GM19455 (cell line): ENCODE measurements around the gene SDK2.

ENCODE experiments used
- ATAC-seq: cut with Tn5 transposase; IDR thresholded peaks from one replicate; pipeline ENCODE4 v1.9.1; 2021; ENCODE audit not compliant: unreplicated experiment

The SDK2 gene

DNA sequence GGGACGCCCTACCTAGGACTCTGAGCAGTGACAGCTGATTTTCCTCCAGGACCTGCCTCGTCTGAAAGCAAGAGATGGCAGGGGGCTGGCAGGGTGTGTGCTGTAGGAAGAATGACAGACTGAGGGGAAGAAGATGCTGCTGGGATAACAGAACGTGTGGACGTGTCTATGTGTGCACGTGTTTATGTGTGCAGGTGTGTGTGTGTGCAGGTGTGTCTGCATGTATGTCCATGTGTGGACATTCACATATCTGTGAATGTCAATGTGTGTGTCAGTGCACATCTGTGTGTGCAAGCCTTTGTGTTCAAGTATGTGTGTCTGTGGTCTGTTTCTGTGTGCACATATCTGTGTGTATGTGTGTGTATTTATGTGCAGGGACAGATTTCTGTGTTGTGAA, 132.5 kb downstream of the SDK2 start:
- ATAC-seq: no peak

DNA sequence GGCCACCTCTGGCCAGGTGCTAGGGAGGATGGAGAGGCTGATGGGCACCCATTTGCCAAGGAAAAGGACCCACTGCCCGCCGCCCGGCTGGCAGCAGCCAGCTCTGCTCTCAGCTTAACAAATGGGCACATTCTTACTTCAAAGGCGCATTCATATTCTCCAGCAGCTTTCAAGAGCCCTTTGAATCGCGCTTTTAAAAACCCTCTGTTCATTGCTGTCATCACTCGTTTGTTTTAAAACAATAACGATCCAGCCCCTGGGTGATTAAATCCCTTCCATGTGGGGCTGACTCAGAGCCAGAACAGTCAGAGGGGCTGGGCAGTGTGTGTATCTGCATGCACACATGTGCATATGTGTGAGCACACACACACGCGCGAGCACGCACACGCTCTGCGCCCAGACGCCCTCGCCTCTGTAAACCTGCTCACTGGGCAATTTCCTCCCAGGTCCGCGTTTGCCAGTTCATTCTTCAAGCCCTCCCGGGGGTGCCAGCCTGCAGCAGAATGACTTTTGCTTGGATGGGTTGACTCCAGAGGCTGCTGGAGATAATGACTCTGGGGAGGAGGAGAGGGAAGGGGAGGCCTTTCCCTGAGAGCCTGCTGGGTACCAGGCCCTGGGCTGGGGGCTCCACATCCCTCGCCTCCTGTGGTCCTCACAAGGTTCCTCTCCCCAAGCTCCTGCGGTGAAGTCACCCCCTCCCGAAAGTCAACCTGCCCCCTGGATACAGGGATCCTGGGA, 133.1 kb downstream of the SDK2 start:
- ATAC-seq: no peak

DNA sequence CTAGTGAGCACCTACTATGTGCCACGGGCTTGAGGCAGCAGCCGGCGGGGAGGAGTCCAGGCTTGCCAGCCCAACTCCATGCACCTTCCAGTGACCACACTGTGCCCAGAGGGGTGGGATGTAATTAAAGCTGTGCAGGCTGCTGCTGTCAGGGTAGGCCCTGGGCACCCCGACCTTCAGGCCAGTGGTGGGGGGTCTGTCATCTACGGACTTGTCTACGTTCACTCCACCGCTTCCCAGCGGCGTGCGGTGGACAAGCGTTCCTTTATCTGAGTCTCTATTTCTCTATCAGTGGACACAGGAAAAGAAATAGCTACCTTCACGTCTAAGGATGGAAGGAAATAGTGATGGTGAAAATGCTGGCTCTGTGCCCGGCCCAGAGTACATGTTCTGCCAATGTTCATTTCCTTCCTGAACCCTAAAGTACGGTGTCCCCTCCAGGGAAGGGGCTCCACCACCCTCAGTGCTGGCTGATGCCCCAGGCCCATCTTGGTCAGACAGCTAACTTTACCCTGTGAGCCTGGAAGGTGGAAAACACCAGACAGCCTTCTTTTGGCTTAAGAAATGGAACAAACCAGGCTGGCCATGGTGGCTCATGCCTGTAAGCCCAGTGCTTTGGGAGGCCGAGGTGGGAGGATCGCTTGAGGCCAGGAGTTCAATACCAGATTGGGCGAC, 135.2 kb downstream of the SDK2 start:
- no peak for ATAC-seq

DNA sequence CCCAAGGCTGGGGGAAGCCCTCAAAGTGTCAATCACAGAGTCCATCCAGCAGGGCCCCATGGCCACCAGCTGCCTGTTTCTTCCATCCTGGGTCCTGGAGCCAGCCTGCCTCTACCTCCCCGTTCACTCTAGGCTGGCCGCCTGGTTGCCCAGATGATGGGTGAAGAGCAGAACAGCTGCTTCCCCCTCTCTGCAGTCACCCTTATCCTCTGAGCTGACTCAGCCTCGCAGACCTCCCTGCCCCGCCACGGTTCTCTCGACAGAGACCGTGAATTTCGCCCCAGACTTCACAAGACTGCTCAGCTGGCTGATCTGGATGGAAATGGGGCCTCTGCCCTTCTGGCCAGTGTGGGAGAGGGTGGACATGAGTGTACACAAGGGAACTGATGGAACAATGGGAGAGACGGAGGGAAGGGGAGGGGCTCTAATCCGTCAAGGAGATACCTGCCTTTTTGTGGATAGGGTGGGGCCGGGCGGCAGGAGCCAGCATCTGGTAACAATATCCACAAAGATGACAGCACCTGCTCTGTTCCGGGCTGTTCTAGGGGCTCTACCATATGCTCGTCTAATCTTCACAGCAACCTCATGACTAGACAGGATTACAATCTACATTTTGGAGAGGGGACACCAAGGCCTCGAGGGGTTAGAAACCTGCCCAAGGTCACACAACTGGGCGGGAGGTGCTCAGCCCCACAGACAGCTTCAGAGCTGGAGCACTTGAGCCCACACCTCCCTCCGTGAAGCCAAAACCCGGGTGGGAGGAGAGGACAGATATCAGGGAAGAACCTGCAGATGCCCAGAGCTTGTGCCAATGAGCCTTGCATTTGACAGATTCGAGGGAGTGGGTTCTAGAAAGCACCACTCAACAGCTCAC, 136.0 kb downstream of the SDK2 start:
- no peak for ATAC-seq

DNA sequence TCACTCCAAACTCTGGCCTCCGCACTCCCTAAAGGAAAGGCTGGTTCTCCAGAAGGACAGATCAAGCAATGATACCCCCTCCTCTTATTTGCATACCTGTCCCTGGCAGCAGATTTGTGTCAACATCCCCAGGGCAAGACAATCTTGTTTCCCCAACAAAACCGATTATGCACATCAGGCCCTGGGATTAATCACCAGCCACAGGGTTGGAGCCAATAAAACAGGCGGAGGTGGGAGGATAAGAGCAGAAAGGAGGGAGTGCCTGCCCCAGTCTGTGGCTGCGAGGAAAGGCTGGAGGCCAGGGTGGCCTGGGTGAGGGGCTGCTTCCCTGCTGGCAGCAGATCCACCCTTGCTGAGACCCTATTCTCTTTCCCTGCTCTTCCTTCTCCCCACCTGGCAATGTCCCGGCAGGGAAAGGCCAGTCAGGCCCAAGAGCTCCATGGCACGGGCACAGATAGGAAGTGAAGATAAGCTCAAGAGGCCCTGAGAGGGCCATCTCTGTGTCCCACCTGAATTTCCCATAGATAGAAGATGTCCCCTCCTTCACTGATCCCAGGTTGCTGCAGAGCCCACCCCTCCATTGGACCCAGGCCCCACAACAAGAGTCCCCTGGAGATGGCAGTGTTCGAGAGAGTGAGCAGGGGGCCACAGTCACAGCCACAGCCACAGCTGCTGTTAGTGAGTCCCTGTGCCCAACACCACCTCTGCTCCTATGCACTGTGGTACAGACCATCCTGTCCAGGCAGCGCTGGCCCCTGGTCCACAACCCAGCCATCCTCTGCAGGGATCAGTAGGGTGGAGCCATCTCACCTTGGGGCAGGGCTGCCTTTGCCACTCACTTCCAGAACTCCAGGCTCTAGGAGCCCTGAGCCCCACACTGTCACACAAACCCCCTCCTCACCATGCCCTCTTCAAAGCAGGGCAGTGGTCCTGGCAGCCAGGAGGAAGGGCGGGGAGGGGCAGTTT, 137.5 kb downstream of the SDK2 start:
- ATAC-seq: no peak

DNA sequence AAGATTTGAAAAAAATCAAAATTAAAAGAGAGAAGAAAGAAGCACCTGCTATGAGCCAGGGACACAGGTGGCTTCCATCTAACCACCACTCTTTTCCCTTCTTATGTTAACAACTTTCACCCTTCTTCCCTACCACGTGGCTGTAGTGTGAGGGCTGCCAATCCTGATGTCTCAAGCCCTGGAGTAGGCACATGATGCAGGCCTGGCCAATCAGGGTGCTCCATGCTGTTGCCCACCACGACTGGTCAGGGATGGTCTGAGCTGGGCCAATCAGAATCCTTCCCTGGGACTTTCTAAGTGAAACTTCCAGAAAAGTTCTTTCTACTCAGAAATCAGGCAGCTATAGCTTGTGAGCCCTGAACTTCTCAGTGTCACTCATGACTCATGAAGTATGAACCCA, 140.7 kb downstream of the SDK2 start:
- no peak for ATAC-seq

DNA sequence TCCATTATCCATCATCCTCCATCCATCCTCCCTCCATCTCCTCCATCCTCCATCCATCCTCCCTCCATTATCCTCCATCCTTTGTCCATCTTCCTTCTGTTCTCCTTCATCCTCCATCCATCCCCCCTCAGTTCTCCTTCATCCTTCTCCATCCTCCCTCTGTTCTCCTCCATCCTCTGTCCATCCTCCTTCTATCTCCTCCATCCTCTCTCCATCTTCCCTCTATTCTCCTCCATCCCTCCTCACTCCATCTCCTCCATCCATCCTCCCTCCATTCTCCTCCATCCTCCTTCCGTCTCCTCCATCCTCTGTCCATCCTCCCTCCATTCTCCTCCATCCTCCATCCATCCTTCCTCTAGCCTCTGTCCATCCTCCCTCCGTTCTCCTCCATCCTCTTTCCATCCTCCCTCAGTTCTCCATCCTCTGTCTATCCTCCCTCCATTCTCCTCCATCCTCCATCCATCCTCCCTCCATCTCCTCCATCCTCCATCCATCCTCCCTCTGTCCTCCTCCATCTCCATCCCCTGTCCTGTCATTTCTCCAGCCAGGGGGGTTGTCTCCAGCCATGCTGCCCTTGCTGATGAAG, 143.7 kb downstream of the SDK2 start:
- ATAC-seq: no peak

DNA sequence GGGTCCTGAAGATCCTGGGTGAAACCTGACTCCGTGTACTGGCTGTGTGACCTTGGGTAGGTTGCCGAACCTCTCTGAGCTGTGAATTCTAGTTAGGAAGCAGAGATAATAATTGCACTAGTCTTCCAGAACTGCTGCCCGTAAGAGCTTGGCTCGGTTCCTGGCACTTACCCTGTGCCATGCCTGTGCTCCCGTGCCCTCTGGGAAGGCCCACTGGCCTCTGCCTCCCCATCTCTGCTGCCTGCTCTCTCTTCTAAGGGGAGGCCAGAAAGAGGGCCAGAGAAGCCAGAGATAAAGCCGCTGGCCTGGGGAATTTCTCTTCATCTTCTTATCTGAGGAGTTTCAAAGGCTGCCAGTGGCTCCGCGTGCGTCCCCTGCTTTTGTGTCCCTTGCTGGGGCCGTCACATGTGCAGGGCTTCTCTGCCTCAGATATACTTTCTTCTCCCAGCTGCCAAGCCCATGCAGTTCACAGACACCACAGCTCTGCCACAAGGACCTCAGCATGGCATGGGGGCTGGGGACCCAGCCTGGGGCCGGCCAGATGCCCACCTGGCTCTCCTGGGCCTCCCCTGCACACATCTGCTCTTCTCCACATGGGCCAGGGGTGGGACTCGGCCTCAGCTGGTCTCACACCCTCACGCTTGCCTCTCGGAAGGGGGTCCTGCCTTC, 145.2 kb downstream of the SDK2 start:
- no peak for ATAC-seq

DNA sequence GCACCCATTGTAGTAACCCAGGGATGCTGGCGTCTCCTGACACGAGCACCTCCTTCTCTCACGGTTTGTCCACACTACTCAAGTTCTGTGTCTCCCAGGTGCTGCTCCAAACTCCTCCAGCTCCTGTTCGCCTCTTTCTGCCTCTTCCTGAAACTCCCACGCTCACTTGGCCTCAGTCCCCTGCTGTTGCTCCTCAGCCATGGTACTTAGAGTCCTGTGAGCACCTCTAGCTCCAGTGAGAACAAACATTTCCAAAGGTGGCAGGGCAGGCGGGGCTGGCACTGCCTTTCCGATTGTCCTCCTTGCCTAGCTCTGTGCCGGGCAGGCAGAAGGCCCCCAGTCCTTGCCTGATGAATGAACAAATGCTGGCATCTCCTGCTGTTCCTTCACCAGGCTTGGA, 146.1 kb downstream of the SDK2 start:
- ATAC-seq: no peak

DNA sequence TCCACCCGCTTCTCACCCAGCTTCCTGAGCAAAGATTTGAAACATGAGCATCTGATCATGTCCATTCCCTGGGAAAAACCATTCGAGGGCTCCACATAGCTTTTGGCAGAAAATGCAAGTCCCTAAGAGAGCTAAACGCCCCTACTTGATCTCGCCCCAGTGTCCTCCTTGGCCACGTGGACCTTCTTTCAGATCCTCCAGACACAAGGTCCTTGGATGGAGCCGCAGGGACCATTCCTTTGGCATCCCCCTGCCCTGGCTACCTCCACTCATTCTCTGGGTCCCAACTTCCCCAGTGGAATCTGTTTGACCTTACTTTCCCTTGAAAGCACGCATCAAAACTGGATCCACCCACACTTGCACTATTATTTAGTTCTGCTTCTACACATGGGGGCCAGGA, 146.5 kb downstream of the SDK2 start:
- no peak for ATAC-seq

DNA sequence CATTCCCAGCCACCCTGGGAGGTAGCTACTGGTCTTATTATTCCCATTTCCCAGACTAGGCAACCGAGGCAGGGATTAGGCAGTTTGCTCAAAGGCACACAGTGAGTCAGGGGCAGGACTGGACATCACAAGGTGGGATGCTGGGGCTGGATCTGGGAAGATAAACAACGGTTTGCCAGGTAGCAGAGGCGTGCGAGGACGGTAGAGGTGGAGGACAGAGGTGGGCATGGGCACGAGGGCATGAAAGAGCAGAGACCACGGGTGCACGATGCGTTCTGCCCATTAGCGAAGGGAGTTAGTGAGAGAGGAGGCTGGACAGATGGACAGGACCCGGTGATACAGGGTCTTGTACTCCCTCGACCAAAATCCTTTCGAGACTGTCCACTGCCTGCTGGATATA, 148.0 kb downstream of the SDK2 start:
- no peak for ATAC-seq

DNA sequence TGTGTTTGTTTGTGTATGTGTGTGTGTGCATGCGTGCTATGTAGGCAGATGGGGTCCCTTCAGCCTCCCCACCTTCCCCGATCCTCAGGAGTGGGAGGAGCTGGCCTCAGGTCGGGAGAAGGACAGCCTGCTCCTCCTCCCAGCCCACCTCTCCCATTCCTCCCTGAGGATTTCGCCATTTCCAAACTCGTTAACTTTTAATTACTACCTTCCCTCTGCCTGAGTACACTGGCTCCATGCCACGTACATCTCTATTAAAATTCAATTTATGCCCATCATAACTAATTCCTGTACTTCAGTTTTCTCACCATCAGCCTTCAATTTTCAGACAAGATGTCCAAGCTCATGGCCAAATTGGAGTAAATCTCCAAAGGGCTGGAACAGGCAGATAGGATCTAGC, 148.6 kb downstream of the SDK2 start:
- no peak for ATAC-seq

DNA sequence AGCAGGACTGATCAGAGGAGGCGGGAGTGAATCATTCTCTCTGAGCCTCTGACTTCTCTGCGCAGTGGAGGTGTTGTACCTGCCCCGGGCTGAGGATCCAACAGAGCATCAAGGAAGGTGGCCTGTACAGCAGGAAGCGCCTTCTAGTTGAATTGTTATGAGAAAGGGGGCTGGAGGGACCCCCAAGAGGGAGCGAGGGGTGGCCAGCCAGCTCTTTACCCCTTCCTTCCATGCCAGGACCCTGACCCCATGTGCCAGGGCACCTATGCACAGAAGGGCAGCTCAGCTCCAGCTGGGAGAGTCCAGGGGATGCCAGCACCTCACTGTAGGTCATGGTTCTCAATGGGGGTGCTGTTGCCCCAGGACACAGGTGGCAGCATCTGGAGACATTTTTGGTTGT, 149.3 kb downstream of the SDK2 start:
- ATAC-seq: no peak

DNA sequence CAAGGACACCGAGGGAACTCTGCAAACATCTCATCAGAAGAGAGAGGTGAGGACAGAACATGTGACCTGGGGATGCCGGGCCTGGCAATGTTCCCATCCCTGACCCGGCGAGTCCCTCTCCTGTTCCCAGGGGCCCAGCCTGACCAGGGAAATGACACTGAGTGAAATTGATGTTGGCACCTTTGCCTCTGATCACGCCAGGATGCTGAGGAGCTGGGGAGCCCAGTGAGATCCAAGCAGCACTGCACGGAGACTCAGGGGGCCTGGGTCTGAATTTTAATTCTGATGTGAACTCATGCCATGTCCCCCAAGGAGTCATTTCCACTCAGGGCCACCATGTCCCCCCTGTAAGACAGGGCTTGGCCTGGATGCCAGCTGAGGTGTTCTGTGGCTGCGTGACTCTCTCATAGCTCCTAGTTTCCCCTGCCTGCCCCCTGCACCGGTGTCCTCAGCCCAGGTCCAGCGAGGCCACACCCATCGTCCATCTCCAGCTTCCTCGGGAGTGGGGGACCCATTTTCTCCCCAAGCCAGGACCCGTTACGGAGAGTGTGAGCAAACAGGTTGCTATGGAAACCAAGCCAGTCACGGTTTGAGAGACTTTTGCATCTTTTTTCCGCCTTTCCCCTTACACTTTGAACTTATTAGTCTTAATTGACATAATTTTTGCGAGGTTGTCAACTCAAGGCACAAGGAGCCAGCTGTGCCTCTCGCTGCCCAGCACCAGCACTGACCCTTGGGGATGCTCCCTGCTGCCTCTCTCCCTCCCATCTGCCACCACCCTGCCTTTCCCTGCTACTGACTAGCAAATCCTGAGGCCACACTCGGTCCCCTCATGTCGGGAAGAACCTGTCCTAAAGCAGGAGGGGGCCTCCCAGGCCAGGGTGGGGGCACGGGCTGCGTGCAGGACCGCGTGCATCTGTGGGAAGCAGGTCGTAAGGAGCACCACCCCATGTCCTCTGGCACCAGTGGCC, 150.0 kb downstream of the SDK2 start:
- ATAC-seq: no peak

DNA sequence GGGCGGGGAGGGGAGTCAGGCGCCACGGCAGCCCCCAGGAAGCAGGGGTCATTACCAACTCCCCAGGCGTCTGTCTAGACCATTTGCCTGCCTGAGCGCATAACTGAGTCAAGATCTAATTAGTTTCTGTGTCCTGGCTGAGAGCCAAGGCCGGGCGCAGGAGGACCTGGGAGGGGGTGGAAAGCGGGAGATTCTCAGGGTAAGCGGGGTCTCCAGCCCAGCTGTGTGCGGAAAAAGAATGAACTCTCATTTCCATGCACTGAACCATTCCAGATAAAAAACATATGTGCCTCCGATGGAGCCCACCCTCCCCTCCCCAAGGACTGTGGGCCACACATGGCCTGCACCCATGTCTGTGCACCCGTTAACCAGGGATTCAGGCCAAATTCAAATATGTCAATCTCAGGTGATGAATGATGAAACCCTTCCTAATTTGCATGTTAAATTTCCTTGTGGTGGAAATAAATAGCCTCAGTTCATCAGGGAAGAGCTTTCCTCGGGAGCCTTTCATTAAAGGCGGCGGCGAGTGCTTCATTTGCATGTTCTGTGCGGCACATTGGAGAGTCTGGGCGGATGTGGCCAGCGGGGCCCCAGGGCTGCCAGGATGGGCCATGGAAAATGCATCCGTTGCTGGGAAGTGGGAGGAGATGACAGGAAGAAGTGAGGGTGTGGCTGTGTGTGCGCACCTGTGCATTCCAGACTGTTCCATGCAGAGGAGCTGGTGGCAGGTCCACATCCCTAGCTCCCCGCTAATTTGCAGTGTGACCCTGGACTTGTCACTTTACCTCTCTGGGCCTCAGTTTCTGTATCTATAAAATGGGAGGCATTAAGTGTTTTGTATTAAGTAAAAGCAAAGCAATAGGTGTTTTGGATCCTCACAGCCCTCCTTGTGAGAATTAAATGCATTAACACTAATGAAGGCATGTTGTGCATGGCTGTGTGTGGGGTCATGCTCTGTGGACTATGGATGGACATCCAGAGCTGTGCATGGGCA, 151.1 kb downstream of the SDK2 start:
- ATAC-seq: no peak

DNA sequence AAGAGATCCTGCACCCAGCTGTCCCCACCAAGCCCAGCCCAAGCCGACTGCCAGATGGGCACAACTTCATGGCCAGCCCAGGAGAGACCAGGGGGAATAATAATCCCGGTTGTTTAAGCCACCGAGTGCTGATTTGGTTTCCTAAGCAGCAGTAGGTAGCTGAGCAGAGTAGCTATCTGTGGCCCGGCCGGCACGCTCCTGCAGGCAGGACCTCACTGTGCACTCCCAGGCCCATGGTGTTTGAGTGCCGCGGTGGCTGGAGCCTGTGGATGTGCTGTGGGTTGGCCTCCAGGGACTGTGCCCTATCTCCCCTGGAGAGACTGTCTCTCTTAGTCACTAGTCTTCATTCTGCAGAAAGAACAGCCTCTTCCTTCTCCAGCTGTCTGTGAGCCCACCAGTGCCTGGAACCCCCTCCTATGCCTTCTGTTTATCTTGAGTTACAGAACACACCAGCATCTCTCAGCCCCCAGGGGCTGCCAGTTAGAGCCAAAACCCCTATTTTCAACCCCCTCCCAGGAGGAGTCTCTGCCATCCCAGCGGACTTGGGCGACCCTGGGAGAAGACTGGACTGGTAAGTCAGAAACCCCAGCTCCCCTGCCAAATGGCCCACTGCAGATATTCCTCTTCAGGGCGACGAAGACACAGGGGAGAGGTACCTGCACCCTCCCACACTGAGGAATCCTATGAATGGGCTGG, 152.0 kb downstream of the SDK2 start:
- no peak for ATAC-seq

DNA sequence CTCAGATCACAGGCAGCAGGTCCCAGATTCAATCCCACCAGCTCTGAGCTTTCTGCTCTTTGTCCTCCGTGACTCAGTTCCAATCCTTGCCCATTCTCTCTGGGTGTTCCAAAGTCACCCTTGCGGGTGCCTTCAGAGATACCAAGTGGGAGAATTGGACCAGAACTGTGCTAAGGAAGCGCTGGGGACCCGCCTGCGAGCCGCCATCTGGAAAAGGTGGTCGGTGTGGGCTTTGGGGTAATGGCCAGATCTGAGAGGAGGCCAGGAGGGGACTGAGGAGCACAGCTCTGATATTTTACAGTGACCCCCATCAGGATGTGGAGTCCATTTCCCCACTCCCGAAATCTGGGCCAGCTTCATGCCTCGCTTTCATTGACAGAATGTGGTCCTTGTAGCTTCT, 152.6 kb downstream of the SDK2 start:
- no peak for ATAC-seq
